HG03103 (cell line): ENCODE measurements around the gene SCUBE1.

ENCODE experiments used
- ATAC-seq: cut with Tn5 transposase; IDR thresholded peaks from one replicate; pipeline ENCODE4 v1.9.1; 2021; ENCODE audit warnings: low read depth; ENCODE audit not compliant: unreplicated experiment

SCUBE1 gene

DNA sequence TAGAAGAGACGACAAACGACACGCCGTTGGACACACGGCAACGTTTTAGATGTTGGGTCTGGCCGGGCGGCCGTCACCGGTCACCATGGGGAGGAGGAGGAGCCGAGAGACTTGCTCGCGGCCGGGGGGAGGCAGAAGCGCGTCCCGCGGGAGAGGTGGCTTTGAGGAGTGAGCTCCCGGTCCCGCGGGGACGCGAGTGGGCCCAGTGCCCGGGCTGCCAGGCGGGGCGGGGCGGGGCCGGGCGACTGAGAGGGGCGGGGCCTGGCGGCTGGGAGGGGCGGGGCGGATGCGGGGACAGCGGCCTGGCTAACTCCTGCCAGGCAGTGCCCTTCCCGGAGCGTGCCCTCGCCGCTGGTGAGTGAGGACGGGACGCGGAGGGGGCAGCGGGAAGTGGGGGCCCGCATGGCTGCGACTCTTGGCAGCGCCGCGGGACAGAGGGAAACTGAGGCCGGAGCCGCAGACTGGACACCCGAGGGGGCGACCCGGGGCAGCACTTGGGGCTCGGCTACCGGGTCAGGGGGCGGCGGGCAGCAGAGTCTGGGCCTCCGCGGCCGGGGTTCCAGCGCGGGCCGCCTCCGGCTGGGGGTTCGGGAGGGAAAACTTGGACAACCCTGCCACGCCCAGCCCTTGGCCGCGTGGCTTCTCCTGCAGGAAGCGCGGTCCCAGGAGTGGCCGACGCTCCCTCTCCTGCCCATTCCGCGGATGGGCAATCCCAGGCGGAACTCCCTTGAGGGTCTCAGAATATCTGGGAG is 191.7 kb downstream of the SCUBE1 start, which contains the start of gene TSPO:
TSPO (plus strand) TSS at position 309 of the 752 bp plus-strand sequence. CDS start 7,680 bp downstream, outside the sequence.
- ATAC-seq: no peak

DNA sequence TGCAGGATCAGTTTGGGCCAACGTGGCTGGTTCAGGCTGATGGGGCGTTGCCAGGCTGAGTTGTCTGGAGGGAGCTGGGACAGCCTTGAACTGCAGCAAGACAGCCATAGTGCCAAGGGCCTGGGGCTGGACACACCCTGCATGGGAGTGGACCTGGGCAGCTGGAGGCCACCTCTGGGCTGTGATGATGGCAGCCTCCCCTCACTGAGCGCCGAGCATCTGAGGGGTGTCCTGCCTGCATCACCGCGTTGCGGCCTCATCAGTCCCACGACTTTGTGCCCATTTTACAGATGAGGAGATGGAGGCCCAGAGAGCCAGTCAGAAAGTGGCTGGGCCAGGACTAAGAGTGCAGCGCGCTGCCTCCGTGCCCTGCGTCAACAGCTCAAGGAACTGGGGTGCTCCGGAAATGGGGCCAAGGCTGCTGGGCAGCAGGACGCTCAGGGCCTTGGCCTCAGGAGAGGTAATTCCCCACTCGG is 192.4 kb downstream of the SCUBE1 start:
- ATAC-seq: no peak

DNA sequence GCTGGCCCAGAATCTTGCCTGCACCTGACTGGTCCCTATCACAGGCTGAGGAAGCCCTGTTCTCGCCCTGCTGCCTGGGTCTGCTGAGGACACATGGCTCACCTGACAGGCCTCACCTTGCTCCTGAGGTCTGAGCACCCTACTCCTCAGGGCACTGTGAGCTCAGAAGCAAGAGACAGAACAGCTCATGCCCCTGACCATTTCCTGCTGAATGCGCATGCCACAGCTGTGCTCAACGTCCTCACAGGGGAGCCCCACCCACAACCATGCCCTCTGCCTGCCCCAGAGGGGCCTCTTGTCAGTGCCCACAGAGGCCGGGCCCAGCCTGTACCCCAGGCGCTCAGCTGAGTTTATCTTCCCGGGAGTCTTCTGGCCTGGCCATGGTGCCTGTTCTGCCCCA is 194.6 kb downstream of the SCUBE1 start:
- no peak for ATAC-seq

- no peak for ATAC-seq
These were observed 195.4 kb downstream of the SCUBE1 start for GRCh38 chr22:43147821-43148220.
